Neuronal stem cell (in vitro differentiated cells): Measurements from ENCODE around the gene CYP27A1.

Source experiments
- DNase-seq: peaks from one replicate; pipeline ENCODE4 v3.0.0-alpha.2; 2013; ENCODE audit warnings: low spot score
- H2AFZ ChIP-seq: one replicate; pipeline ENCODE4 v1.6.1; 2013; ENCODE audit warnings: mild to moderate bottlenecking, low read length, inconsistent platforms
- H2AK5ac ChIP-seq: 2 replicates; pipeline ENCODE4 v1.6.1; 2013; ENCODE audit warnings: low read depth, mild to moderate bottlenecking, inconsistent platforms, low read length, moderate library complexity, mixed read lengths
- H2BK120ac ChIP-seq: 2 replicates; pipeline ENCODE4 v1.6.1; 2013; ENCODE audit warnings: low read depth, mild to moderate bottlenecking, inconsistent platforms, low read length, moderate library complexity, mixed read lengths
- H2BK12ac ChIP-seq: one replicate; pipeline ENCODE4 v1.6.1; 2013; ENCODE audit warnings: low read length, inconsistent platforms
- H2BK15ac ChIP-seq: 2 replicates; pipeline ENCODE4 v1.6.1; 2013; ENCODE audit warnings: mild to moderate bottlenecking, low read length, inconsistent platforms, mixed read lengths
- H2BK5ac ChIP-seq: one replicate; pipeline ENCODE4 v1.6.1; 2013; ENCODE audit warnings: inconsistent platforms, mild to moderate bottlenecking, low read length, moderate library complexity
- H3K14ac ChIP-seq: one replicate; pipeline ENCODE4 v1.6.1; 2013; ENCODE audit warnings: low read length, inconsistent platforms
- H3K18ac ChIP-seq: 2 replicates; pipeline ENCODE4 v1.6.1; 2013; ENCODE audit warnings: low read length, inconsistent platforms
- H3K23ac ChIP-seq: 2 replicates; pipeline ENCODE4 v1.6.1; 2013; ENCODE audit warnings: low read depth, mild to moderate bottlenecking, mixed read lengths, low read length, inconsistent platforms; ENCODE audit not compliant: poor library complexity
- H3K27ac ChIP-seq: replicated peaks from 3 replicates; pipeline ENCODE4 v1.5.1; 2013; ENCODE audit warnings: low read length, inconsistent platforms
- H3K27me3 ChIP-seq, 3 experiments: 2 replicates each; pipeline ENCODE4 v1.6.1; 2013; ENCODE audit warnings: low read length in 3 of 3, mild to moderate bottlenecking in 2 of 3, inconsistent platforms in 1 of 3, low read depth in 1 of 3, mixed read lengths in 1 of 3, moderate library complexity in 1 of 3; ENCODE audit not compliant: control insufficient read depth in 3 of 3, insufficient read depth in 3 of 3
- H3K36me3 ChIP-seq, 2 donors: replicated peaks in 1 of 2; 2 replicates each; pipeline ENCODE4 v1.6.1; 2013; ENCODE audit warnings: low read length in 2 of 2; ENCODE audit not compliant: control insufficient read depth in 2 of 2, insufficient read depth in 2 of 2
- H3K4ac ChIP-seq: 2 replicates; pipeline ENCODE4 v1.6.1; 2013; ENCODE audit warnings: inconsistent platforms, mild to moderate bottlenecking, low read length, moderate library complexity
- H3K4me1 ChIP-seq, 2 donors: 1 replicate in 1 of 2; 2 replicates in 1 of 2; pipeline ENCODE4 v1.6.1; 2013; ENCODE audit warnings: low read length in 2 of 2, low read depth in 1 of 2; ENCODE audit not compliant: control insufficient read depth in 2 of 2, insufficient read depth in 1 of 2
- H3K4me2 ChIP-seq: one replicate; pipeline ENCODE4 v1.6.1; 2013; ENCODE audit warnings: mild to moderate bottlenecking, low read length, inconsistent platforms; ENCODE audit not compliant: insufficient read depth, poor library complexity, severe bottlenecking
- H3K4me3 ChIP-seq, 2 donors: 2 replicates each; pipeline ENCODE4 v1.5.1; 2013; ENCODE audit warnings: low read length in 2 of 2, mild to moderate bottlenecking in 2 of 2, inconsistent platforms in 1 of 2, moderate library complexity in 1 of 2
- H3K79me1 ChIP-seq: one replicate; pipeline ENCODE4 v1.6.1; 2013; ENCODE audit warnings: low read depth, mild to moderate bottlenecking, inconsistent platforms, low read length, moderate library complexity
- H3K9ac ChIP-seq: one replicate; pipeline ENCODE4 v1.6.1; 2013; ENCODE audit warnings: mild to moderate bottlenecking, low read depth, low read length, inconsistent platforms; ENCODE audit not compliant: poor library complexity
- H3K9me3 ChIP-seq, 2 donors: replicated peaks in 1 of 2; 2 replicates each; pipeline versions ENCODE3 to v1.6.1; 2013; ENCODE audit warnings: low read length in 2 of 2, mild to moderate bottlenecking in 2 of 2, inconsistent platforms in 1 of 2, low read depth in 1 of 2, mixed read lengths in 1 of 2, moderate library complexity in 1 of 2; ENCODE audit not compliant: control insufficient read depth in 2 of 2, insufficient read depth in 1 of 2
- H4K8ac ChIP-seq: one replicate; pipeline ENCODE4 v1.6.1; 2013; ENCODE audit warnings: low read depth, mild to moderate bottlenecking, inconsistent platforms, low read length, moderate library complexity
- H4K91ac ChIP-seq: one replicate; pipeline ENCODE4 v1.6.1; 2013; ENCODE audit warnings: low read length, low read depth, mild to moderate bottlenecking, inconsistent platforms; ENCODE audit not compliant: poor library complexity
- WGBS, 2 donors: extraction: QIAGEN DNeasy Blood & Tissue Kit; methylation state at CpG; one replicate each; pipeline ENCODE4 v1.1.7; 2013; ENCODE audit warnings: missing lambda C conversion rate in 2 of 2, mixed read lengths in 1 of 2; ENCODE audit not compliant: insufficient read length in 2 of 2, insufficient replicate concordance in 1 of 2; ENCODE audit errors: extremely low coverage in 2 of 2; 5-methylcytosine and 5-hydroxymethylcytosine counted together

CYP27A1 gene

GRCh38 chr2:218748741-218749441, 33.1 kb upstream of the CYP27A1 start:
- no CpG with 5 or more reads among the region's 8 CpGs for WGBS, 2 donors
- Histone ChIP-seq H3K9ac (no peak overlapping the region), H2BK120ac (no peak overlapping the region), H4K91ac (no peak overlapping the region), H2AFZ (no peak overlapping the region), H3K23ac (no peak overlapping the region), H3K4me3 (no peak overlapping the region), H3K27ac (no peak overlapping the region), H3K4me2 (no peak overlapping the region), H2BK12ac (no peak overlapping the region), H2BK5ac (no peak overlapping the region), H3K4me1 (peaks cover 2 to 7% of the 10 kb centered on the region in 2 donors), H2AK5ac (no peak overlapping the region), H3K4ac (no peak overlapping the region), H3K14ac (no peak overlapping the region), H4K8ac (no peak overlapping the region), H3K79me1 (no peaks in the 10 kb centered on the region), H3K36me3 (peaks cover 58 to 98% of the 10 kb centered on the region in 2 donors), H3K27me3 (no peaks in the 10 kb centered on the region), H3K18ac (no peak overlapping the region), H3K9me3 (no peaks in the 10 kb centered on the region), H2BK15ac (no peak overlapping the region)
- no peak for DNase-seq

- Histone ChIP-seq H2BK5ac (no peak overlapping the region), H3K14ac (no peak overlapping the region), H2BK15ac (no peak overlapping the region), H4K8ac (no peak overlapping the region), H3K18ac (no peak overlapping the region), H2BK120ac (no peak overlapping the region), H3K79me1 (no peaks in the 10 kb centered on the region), H4K91ac (no peak overlapping the region), H3K36me3 (peaks cover 58 to 94% of the 10 kb centered on the region in 2 donors), H3K4me2 (no peak overlapping the region), H3K4me1 (no peaks in the 10 kb centered on the region), H2BK12ac (no peak overlapping the region), H3K4me3 (no peak overlapping the region), H3K23ac (no peak overlapping the region), H3K9me3 (no peaks in the 10 kb centered on the region), H2AFZ (no peak overlapping the region), H3K27me3 (no peaks in the 10 kb centered on the region), H3K9ac (no peak overlapping the region), H3K27ac (no peak overlapping the region), H2AK5ac (no peak overlapping the region), H3K4ac (no peak overlapping the region)
- no CpG with 5 or more reads among the region's 3 CpGs for WGBS, 2 donors
- no peak for DNase-seq
Observed at GRCh38 chr2:218754201-218754600, 27.7 kb upstream of the CYP27A1 start.

- WGBS, 2 donors = no CpG with 5 or more reads among the region's 7 CpGs
- H2BK120ac ChIP-seq = no peak overlapping the region
- H3K9me3 ChIP-seq = no peaks in the 10 kb centered on the region
Observed at GRCh38 chr2:218754781-218755180, 27.2 kb upstream of the CYP27A1 start.

GRCh38 chr2:218755198-218755566, 26.8 kb upstream of the CYP27A1 start:
- Histone ChIP-seq H3K4me1 (no peaks in the 10 kb centered on the region), H3K4ac (no peak overlapping the region), H3K9ac (no peak overlapping the region), H2AFZ (no peak overlapping the region), H2BK12ac (no peak overlapping the region), H2BK15ac (no peak overlapping the region), H2AK5ac (no peak overlapping the region), H3K27ac (no peak overlapping the region), H3K9me3 (no peaks in the 10 kb centered on the region), H2BK120ac (no peak overlapping the region), H4K8ac (no peak overlapping the region), H3K4me2 (no peak overlapping the region), H3K14ac (no peak overlapping the region), H3K4me3 (no peak overlapping the region), H3K27me3 (no peaks in the 10 kb centered on the region), H3K36me3 (peaks cover 51 to 87% of the 10 kb centered on the region in 2 donors), H3K18ac (no peak overlapping the region), H2BK5ac (no peak overlapping the region), H3K23ac (no peak overlapping the region), H4K91ac (no peak overlapping the region), H3K79me1 (no peaks in the 10 kb centered on the region)
- WGBS, 2 donors = no CpG with 5 or more reads among the region's 3 CpGs
- no peak for DNase-seq

More at GRCh38 chr2:218754781-218755180, 27.2 kb upstream of the CYP27A1 start:
- H2BK12ac ChIP-seq = no peak overlapping the region
- no peak overlapping the region for H3K23ac ChIP-seq
- no peak overlapping the region for H3K9ac ChIP-seq
- peaks cover 55 to 91% of the 10 kb centered on the region in 2 donors for H3K36me3 ChIP-seq
- H3K27ac ChIP-seq = no peak overlapping the region
- no peak overlapping the region for H4K8ac ChIP-seq
- no peak for DNase-seq
- H2BK15ac ChIP-seq = no peak overlapping the region
- no peak overlapping the region for H2BK5ac ChIP-seq
- H3K4me2 ChIP-seq = no peak overlapping the region
- no peak overlapping the region for H3K4ac ChIP-seq
- H3K4me3 ChIP-seq = no peak overlapping the region
- H3K27me3 ChIP-seq = no peaks in the 10 kb centered on the region
- no peak overlapping the region for H4K91ac ChIP-seq
- H3K4me1 ChIP-seq = no peaks in the 10 kb centered on the region
- no peaks in the 10 kb centered on the region for H3K79me1 ChIP-seq
- H2AK5ac ChIP-seq = no peak overlapping the region
- no peak overlapping the region for H3K18ac ChIP-seq
- no peak overlapping the region for H2AFZ ChIP-seq
- H3K14ac ChIP-seq = no peak overlapping the region
